Lung microvascular endothelial cell (primary cell): ENCODE measurements around the gene CDC16. TPM values are rescaled to one million over a fixed set of nuclear protein-coding genes. Genes with fewer than 3 reads are reported as not detected.

Experiments
- total RNA-seq: library from RNA; depleted of rRNA; stranded (reverse); fragments of >200 nt; gene quantifications from 2 replicates; pipeline ENCODE4 v1.2.1, GENCODE V29; 2014

The CDC16 gene
- total RNA-seq, 1 donor from 2014 or later, result 31.9 TPM

Other genes starting within 250 kb of the CDC16 start
- 25.4 and 25.5 TPM in 2 replicates for gene RASA3, start 102.3 kb upstream of the CDC16 start, total RNA-seq
- gene CFAP97D2, start 55.6 kb upstream of the CDC16 start, total RNA-seq, result not detected in 2 replicates
- 8.3 and 24.8 TPM in 2 replicates for gene UPF3A, start 46.7 kb downstream of the CDC16 start, total RNA-seq
- 8.1 and 9.4 TPM in 2 replicates for gene CHAMP1, start 79.6 kb downstream of the CDC16 start, total RNA-seq